NCI-H748 (cell line): ENCODE results near the gene TRDMT1.

Experiments
- DNase-seq: peaks from one replicate; lab custom pipeline; 2025; ENCODE audit not compliant: unreplicated experiment; lab: John Stamatoyannopoulos, UW

Gene TRDMT1

DNA sequence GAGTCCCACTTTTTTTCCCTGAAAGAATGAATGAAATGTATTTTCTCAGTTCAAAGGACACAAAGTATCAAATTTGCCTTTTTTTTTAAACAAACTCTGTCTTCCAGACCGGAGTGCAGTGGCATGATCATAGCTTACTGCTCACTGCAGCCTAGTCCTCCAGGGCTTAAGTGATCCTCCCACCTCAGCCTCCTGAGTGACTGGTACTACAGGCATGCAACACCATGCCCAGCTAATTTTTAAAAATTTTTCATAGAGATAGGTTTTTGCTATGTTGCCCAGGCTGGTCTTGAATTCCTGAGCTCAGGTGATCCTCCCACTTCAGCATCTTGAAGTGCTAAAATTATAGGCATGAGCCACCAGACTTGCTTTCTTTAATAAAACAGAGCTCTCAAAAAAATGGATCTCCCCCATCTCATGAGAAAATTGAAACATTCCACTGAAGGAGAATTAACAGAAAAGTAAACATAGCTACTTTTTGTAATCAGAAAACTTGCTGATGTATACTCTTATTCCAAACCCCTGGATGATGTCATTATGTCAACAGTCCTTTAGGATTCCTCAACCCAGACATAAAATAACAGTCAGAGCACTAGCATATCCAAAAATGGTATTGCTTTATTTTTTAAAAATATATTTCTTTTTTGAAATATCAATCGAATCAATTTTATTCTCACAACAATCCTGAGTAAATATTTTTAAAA is 12.3 kb upstream of the TRDMT1 start:
- DNase-seq = no peak

DNA sequence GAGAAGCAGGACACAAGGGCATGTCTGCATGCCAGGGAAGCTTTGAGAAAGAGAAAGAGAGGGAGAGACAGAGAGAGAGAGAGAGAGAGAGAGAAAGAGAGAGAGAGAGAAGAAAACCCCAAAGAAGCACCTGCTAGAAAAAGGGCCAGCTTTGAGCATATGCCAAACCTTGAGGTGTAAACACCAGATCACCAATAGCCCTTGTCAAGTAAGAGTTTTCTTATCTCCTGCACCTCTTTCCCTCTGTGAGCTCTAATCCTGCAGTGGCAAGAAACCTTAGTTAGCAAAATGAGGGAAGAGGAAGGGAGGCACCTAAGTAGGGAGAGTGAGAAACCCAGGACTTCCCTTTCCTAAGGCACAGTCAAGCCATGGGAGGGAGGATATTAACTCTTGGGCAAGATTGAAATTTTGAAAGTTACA is 11.3 kb upstream of the TRDMT1 start:
- no peak for DNase-seq

GRCh38 chr10:17210361-17210760 is 8.9 kb upstream of the TRDMT1 start:
- DNase-seq = no peak

DNA sequence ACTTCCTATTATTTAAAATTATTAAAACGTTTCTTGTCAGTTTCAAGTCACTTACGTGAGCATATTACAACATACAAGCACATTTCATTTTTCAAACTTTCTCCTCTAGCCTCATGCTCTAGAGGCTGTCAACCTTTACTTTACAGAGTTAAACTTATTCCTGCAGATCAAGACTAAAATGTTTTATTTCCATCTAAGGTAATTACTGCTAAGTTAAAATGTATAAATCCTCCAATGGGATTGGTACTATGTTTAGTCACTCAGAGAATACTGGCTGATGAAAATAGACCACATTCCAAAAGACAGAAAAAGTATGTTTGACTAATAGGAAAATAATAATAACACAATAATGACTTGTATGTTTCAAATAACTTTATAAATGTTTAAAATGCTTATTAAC is 8.4 kb upstream of the TRDMT1 start:
- DNase-seq = no peak

DNA sequence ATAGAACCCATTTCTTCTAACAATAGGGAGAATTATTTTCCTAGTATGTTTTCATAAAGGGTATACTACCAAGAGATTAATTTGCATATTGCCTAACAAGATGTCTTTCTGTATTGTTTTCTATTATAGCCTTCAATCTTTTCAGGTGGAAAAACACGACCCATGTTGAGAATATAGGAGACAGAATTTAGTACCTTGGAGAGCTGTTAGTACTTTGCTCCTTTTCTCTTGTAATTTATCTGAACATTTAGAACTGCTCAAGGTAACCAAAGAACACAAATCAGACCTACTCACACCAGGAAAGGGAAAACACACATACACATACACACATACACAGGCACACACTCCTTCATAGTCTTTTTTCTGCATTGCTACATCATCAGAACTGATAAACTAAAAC is 7.8 kb upstream of the TRDMT1 start:
- no peak for DNase-seq

DNA sequence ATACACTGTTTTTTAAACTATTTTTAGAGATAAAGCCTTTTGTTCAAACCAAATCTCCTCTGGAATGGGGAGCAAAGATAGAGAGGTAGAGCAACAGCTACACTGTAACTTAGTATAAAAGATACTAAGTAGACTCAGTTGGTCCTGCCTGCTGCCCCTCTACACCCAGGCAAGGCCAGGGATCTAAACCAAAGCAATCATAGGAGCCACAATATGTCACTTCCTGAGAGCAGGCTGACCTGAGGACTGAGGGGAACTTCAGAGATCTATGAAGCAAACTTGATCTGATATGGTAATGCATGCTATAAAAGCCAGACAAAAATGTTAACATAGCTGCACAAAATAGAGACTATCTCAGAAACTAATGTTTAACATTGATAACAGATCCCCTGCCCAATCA is 7.0 kb upstream of the TRDMT1 start:
- no peak for DNase-seq

DNA sequence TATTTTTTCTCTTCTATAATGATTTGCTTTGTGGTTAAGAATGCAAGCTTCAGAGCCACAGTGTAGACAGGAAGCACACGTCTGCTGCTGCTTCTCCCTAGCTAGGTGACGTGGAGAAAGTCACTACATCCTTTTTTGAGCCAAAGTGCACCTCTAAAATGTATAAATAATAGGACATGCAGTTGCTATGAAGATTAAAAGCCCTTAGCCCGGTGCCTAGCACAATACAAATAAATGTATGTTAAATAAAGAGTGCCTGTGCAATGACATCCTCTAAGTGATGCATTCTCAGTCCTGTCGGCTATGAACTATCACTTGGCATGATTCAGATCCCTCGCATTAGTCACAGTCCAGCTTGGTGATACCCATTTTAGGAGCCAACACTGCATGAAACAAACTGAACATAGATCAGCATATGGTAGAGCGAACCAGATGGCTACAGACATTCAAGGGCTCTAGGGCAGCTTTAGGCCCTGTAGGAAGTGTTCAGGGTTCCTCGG is 4.8 kb upstream of the TRDMT1 start:
- no peak for DNase-seq

- no peak for DNase-seq
Observed at GRCh38 chr10:17203416-17203815, 1.9 kb upstream of the TRDMT1 start.

GRCh38 chr10:17202999-17203398 is 1.5 kb upstream of the TRDMT1 start:
- DNase-seq = no peak

GRCh38 chr10:17202506-17202905 is 1.0 kb upstream of the TRDMT1 start:
- no peak for DNase-seq

DNA sequence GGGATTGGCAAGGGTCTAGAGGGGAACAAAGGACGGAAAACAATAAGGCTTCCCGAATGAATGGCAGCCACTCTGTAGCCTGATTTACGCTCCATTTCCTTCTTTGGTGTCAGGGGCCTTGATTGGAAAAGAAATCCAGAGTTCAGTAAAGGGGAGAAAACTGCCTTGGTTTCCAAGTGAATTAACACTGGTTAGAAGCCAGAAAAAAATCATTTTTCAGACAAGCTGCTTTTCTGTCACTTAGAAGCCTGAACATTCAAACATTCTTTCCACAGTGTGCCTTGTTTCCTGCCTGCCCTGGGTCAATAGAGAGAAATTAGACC is 283 bp upstream of the TRDMT1 start:
- no peak for DNase-seq

GRCh38 chr10:17200001-17200911 is 1.2 kb downstream of the TRDMT1 start:
- DNase-seq = no peak

- DNase-seq = peak; percentile 10
Observed at GRCh38 chr10:17199351-17199804, 2.1 kb downstream of the TRDMT1 start.

GRCh38 chr10:17196573-17196972 is 4.9 kb downstream of the TRDMT1 start:
- DNase-seq = no peak

- no peak for DNase-seq
Observed at GRCh38 chr10:17196045-17196444, 5.4 kb downstream of the TRDMT1 start.

DNA sequence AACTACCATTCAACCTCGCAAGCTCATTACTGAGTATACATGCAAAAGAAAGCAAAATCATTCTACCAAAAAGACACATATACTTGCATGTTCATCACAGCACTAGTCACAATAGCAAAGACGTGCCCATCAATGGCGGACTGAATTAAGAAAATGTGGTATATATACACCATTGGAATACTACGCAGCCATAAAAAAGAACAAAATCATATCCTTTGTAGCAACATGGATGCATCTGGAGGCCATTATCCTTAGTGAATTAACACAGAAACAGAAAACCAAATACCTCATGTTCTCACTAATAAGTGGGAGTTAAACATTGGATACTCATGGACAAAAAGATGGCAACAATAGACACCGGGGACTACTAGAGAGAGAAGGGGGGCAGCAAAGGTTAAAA is 6.4 kb downstream of the TRDMT1 start:
- no peak for DNase-seq

GRCh38 chr10:17190602-17191001 is 10.9 kb downstream of the TRDMT1 start:
- DNase-seq = no peak

- no peak for DNase-seq
Observed at GRCh38 chr10:17188644-17189172, 12.8 kb downstream of the TRDMT1 start.

GRCh38 chr10:17185873-17186272 is 15.6 kb downstream of the TRDMT1 start:
- DNase-seq = no peak

DNA sequence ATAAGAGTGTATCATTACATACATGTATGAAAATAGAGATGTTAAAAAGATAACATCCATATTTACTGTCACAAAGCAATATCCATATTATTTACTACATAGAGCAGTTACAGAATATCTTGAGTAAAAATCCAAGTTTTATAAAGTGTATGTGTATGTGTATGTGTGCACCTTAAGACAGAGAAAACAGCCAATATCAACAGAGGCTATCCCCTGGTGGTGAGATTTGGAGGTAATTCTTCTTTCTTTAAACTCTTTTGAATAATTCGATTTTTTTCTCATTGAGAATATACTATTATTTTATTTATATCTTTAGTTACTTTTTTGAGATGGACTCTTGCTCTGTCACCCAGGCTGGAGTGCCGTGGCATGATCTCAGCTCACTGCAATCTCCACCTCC is 18.4 kb downstream of the TRDMT1 start:
- no peak for DNase-seq

- peak; percentile 92 for DNase-seq
Observed at GRCh38 chr10:17181751-17182150, 19.7 kb downstream of the TRDMT1 start.

GRCh38 chr10:17181110-17181509 is 20.4 kb downstream of the TRDMT1 start:
- peak; percentile 5 for DNase-seq
